Measurements from ENCODE around the gene LGMN.

Gene LGMN

DNA sequence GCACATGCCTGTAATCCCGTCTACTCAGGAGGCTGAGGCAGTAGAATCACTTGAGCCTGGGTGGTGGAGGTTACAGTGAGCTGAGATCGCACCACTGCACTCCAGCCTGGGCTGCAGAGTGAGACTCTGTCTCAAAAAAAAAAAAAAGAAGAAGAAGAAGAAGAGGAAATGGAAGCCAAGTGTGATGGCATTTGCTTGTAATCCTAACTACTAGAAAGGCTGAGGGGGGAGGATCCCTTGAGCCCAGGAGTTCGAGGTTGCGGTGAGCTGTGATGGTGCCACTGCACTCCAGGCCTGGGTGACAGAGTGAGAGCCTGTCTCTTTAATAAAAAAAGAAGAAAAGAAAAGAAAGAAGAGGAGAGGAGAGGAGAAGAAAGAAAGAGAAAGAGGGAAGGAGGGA, 52.1 kb downstream of the LGMN start:
- TF ChIP-seq, protein P1, sequence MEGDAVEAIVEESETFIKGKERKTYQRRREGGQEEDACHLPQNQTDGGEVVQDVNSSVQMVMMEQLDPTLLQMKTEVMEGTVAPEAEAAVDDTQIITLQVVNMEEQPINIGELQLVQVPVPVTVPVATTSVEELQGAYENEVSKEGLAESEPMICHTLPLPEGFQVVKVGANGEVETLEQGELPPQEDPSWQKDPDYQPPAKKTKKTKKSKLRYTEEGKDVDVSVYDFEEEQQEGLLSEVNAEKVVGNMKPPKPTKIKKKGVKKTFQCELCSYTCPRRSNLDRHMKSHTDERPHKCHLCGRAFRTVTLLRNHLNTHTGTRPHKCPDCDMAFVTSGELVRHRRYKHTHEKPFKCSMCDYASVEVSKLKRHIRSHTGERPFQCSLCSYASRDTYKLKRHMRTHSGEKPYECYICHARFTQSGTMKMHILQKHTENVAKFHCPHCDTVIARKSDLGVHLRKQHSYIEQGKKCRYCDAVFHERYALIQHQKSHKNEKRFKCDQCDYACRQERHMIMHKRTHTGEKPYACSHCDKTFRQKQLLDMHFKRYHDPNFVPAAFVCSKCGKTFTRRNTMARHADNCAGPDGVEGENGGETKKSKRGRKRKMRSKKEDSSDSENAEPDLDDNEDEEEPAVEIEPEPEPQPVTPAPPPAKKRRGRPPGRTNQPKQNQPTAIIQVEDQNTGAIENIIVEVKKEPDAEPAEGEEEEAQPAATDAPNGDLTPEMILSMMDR (IDR thresholded peaks at IDR 0.05; ENCODE audit: control extremely low read depth, extremely low read depth, low read depth, missing control alignments) = no peak
- ChIA-PET CTCF (interaction anchor here (1.0 kb wide), 1 partner anchor 15 kb away, joined by 3 read pairs; no protein-coding TSS in a partner anchor), POLR2A (no interaction called here)
- no peak for DNase-seq (ENCODE audit: extremely low spot score)

DNA sequence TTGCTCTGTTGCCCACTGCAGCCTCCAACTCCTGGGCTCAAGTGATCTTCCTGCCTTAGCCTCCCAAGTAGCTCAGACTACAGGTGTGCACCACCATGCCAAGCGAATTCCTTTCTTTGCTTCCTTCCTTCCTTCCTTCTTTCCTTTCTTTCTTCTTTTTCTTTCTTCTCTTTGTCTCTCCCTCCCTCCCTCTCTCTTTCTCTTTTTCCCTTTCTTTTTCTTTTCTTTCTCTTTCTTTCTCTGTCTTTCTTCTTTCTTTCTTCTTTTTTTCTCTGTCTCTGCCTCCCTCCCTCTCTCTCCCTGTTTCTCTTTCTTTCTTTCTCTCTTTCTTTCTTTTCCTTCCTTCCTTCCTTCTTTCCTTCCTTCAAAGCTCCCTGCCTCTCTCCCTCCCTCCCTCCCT, 52.9 kb downstream of the LGMN start:
- DNase-seq (ENCODE audit: extremely low spot score) = no peak
- ChIA-PET CTCF (interaction anchor here (1.0 kb wide), 2 partner anchors 10 to 14 kb away, joined by 3 read pairs; no protein-coding TSS in a partner anchor), POLR2A (no interaction called here)
- TF ChIP-seq, protein P1 (IDR thresholded peaks at IDR 0.05; ENCODE audit: control extremely low read depth, extremely low read depth, low read depth, missing control alignments) = no peak

DNA sequence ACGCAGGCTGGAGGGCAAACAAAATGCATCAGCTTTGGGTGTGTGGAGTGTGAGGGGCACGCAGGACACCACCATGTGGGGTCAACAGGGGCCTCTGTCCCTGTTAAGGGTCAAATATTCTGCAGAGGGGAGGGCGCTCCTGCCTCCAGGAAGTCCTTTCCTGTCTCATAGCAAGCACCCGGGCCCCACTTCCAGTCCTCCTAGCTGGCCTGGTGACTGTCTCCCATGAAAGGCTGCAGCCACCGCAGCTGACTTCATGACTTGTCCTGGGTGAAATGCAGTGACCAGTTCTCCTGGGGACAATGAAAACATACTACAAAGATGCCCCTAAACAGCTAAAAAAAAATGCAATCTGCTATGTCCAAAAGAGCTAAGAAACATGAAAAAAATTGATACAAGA, 53.6 kb downstream of the LGMN start:
- POLR2A ChIA-PET = no interaction called here
- CTCF ChIA-PET = interaction anchor here (1.0 kb wide), 1 partner anchor 9 kb away, joined by 3 read pairs; no protein-coding TSS in a partner anchor
- TF ChIP-seq, protein P1 (IDR thresholded peaks at IDR 0.05; ENCODE audit: control extremely low read depth, extremely low read depth, low read depth, missing control alignments) = no peak
- DNase-seq (ENCODE audit: extremely low spot score) = no peak

DNA sequence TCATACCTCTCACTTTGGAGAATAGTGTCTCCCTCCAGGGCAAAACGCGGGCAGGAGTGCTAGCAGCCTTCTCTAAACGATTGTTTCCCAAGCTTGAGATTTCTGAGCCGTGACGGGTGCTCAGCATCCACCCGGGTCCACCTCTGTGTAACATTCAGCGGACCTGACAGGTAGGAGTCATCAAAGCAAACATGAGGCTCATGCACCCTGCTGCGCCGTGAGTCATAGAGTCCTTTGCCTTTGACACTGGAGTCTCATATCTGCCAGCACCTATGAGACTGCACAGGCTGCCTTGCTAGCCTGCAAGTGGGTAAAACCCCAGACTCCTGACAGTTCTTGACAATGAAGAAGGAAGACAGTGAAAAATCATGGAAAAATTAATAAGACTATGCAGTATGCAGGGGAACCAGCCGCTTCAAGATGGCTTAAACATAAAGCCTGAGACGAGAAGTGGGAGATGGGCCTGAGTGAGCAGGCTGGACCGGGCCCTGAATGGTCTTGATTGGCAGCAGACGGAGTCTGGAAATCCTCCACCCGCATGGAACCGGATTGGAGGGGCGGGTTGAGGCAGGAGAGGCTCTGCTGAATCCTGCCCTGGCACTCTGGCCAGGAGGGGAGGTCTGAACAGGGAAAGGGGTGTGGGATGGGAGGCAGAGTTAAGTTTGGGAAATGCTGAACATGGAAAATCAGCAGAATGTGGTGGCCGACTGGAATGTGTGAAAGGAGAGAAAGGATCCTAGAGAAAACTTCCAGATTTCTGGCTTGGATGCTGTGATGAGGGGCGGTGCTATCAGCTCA, 54.2 kb downstream of the LGMN start:
- TF ChIP-seq, protein P1 (IDR thresholded peaks at IDR 0.05; ENCODE audit: control extremely low read depth, extremely low read depth, low read depth, missing control alignments) = no peak
- DNase-seq (ENCODE audit: extremely low spot score) = no peak
- ChIA-PET CTCF (no interaction called here), POLR2A (no interaction called here)

DNA sequence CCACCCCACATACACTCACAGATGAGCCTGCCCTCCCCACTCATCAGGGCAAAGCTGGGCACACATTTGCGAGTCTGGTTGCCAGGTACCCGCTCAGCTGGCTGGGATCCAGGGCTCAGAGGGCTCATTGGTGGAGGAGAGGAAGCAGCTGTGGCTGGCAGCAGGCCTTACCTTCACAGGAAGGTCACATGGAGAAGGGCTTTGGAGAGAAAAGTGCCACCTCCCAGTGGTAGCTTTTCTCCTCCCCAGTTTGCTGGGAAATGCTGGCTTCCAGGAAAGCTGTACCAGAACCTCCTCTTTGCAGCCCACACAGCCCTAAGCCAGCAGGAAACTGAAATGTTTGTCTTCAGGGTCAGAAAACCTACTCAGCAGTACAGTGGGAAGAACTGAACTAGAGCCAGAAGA, 55.6 kb downstream of the LGMN start:
- TF ChIP-seq, protein P1 (IDR thresholded peaks at IDR 0.05; ENCODE audit: control extremely low read depth, extremely low read depth, low read depth, missing control alignments) = no peak
- POLR2A ChIA-PET = no interaction called here
- DNase-seq (ENCODE audit: extremely low spot score) = no peak
- CTCF ChIA-PET = interaction anchor here (0.8 to 5.1 kb wide), 2 partner anchors 12 to 27 kb away, joined by 3 to 32 read pairs; no protein-coding TSS in a partner anchor

DNA sequence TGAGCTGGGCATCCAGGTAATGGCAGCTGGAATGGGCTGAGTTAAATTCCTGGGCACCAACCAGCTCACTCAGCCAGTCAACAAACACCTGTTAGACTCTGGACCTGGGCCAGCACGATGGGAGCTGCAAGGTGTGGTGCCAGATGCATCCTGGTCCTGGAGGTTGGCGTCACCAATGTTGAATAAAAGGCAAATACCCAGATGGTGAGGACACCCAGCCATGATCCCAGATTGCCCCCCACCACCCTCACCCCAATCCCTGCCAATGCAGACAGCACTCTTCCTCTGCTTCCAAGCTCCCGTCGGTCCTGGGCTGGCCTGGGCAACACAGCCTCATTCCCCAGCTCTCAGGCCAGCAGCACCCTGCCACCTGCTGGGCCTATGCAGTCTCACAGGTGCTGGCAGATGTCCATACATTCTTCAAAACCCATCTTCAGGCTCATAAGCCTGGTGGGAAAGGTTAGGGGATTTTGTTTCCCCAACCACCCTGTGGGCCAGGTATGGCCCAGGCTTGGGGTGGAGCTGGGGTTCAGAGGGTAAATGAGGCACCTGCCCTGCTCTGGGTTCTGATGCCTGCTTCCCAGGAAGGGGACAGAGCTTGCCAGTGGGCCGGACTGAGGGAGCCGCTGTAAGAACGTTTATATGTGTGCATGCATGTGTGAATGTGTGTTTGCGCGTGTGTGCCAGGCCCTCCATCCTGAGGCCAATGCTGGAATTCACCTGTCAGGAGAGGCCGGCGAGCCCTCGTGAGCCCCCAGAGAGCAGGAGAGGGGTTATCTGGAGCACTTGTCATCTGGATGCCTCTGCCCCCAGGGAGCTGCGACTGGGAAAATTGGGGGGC, 58.0 kb downstream of the LGMN start:
- ChIA-PET CTCF (interaction anchor here (0.6 to 5.1 kb wide), 25 partner anchors 9 to 694 kb away, joined by 3 to 32 read pairs (median 3); no protein-coding TSS in a partner anchor), POLR2A (interaction anchor here (0.5 to 0.6 kb wide), 2 partner anchors 39 to 172 kb away, joined by 6 read pairs; no protein-coding TSS in a partner anchor)
- TF ChIP-seq, protein P1 (IDR thresholded peaks at IDR 0.05; ENCODE audit: control extremely low read depth, extremely low read depth, low read depth, missing control alignments) = peak; percentile 73
- no peak for DNase-seq (ENCODE audit: extremely low spot score)

All from GM10248 (cell line).